SKM-1 treated with dmso at 0.1 percent for 144 hours (cell line): ENCODE measurements around the gene ZNF746.

Source experiments
- DNase-seq: peaks from one replicate; lab custom pipeline; 2025; ENCODE audit not compliant: unreplicated experiment; lab: John Stamatoyannopoulos, UW

ZNF746 gene

GRCh38 chr7:149430192-149430591 is 67.4 kb downstream of the ZNF746 start:
- DNase-seq: peak; percentile 0

- no peak for DNase-seq
Measured at GRCh38 chr7:149427893-149428292, 69.7 kb downstream of the ZNF746 start.

- DNase-seq: no peak
Measured at GRCh38 chr7:149427096-149427680, 70.4 kb downstream of the ZNF746 start.

- DNase-seq: no peak
Measured at GRCh38 chr7:149423449-149424110, 74.0 kb downstream of the ZNF746 start.

DNA sequence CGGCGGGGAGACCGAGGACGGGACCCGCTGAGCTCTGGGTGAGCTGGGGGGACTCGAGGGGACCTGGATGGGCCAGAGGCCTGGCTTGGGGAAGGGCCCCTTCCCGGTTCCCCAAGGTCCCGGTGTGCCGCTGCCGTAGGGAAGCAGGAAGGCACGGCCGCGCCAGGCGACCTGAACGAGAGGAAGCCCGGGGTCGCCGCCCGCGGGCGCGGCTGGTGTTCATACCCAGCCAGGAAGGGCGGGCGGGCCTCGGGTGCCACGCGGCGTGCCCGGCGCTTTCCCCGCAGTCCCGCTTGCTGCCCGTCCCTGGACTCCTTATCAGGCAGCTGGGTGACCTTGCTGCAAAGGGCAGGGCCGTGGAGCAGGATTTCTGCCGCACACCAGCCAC is 74.7 kb downstream of the ZNF746 start:
- no peak for DNase-seq
